ENCODE data around the gene RNF150. TPM values are rescaled to one million over a fixed set of nuclear protein-coding genes. Genes with fewer than 3 reads are reported as not detected.

RNF150 gene
- total RNA-seq, 1 experiment from 2014 or later = 0.15 TPM

DNA sequence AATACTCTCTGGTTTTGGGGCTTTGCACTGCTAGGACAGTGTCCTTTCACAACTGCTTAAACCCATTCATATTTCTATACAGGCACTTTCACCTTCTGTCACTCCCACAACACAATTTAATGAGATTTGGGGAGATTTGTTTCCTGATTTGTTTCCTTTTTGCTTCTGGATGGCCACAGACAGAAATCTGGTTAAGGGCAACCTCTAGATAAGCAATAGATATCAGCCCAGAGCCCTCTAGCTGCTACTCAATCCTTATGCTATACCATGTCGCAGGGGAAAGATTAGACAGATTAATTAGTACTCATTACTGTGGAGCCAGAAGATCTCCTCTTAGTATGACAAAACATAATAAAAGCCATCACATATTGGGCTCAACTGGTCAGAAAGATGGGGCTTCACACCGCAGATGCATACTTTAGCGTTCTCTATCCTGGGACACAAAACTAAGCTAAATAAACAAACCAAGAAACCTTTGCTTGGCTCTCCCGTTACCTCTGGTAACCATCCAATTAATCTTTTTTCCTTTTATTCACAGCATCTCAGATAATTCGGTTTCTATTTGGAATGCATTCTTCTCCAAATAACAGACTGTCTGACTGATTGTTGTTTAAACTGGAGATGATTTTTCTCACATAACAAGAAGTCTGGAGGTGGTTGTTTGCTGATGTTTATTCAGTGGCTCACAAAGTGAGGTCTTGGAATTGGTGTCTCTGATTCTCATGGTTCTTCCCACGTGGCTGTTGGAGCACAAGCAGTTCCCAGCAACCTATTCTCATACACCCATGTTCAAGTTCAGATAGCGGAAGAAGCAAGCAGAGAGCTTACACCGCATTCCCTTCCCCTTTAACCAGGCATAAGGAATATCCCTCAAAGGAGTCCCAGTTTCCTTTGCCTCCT, 46.5 kb upstream of the RNF150 start:
- H3K4me3 ChIP-seq = no peak overlapping the region
- TF ChIP-seq, protein P1, sequence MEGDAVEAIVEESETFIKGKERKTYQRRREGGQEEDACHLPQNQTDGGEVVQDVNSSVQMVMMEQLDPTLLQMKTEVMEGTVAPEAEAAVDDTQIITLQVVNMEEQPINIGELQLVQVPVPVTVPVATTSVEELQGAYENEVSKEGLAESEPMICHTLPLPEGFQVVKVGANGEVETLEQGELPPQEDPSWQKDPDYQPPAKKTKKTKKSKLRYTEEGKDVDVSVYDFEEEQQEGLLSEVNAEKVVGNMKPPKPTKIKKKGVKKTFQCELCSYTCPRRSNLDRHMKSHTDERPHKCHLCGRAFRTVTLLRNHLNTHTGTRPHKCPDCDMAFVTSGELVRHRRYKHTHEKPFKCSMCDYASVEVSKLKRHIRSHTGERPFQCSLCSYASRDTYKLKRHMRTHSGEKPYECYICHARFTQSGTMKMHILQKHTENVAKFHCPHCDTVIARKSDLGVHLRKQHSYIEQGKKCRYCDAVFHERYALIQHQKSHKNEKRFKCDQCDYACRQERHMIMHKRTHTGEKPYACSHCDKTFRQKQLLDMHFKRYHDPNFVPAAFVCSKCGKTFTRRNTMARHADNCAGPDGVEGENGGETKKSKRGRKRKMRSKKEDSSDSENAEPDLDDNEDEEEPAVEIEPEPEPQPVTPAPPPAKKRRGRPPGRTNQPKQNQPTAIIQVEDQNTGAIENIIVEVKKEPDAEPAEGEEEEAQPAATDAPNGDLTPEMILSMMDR (conservative IDR thresholded peaks at IDR 0.05) = no peak
- TF ChIP-seq EZH2 (IDR thresholded peaks at IDR 0.05; ENCODE audit: low read depth) = no peak
- intact Hi-C loops (cut with micrococcal nuclease; ENCODE audit: unreplicated experiment) = no loop called here
- H4K20me1 ChIP-seq (ENCODE audit: insufficient read depth) = no peaks in the 10 kb centered on the region
- no peaks in the 10 kb centered on the region for H3F3A ChIP-seq (ENCODE audit: insufficient read depth, low read depth)
- no TSS peak for BruUV-seq (replicated peaks)
- H3K79me2 ChIP-seq (ENCODE audit: low read depth) = no peaks in the 10 kb centered on the region
- CTCF ChIA-PET = no interaction called here
- no peaks in the 10 kb centered on the region for H3K4me1 ChIP-seq (replicated peaks; ENCODE audit: insufficient read depth)
- H3K9me2 ChIP-seq (ENCODE audit: insufficient read depth) = no peaks in the 10 kb centered on the region
- H3K27me3 ChIP-seq (ENCODE audit: insufficient read depth, low read depth) = no peaks in the 10 kb centered on the region
- DNase-seq = no peak
- H3K27ac ChIP-seq = no peak overlapping the region
- no peak overlapping the region for H2AFZ ChIP-seq
- H3K9me3 ChIP-seq (ENCODE audit: insufficient read depth, low read depth) = no peaks in the 10 kb centered on the region
- no peak overlapping the region for H3K4me2 ChIP-seq
- no peaks in the 10 kb centered on the region for H3K36me3 ChIP-seq (ENCODE audit: low read depth)
- POLR2A ChIA-PET (ENCODE audit: unreplicated experiment) = no interaction called here

DNA sequence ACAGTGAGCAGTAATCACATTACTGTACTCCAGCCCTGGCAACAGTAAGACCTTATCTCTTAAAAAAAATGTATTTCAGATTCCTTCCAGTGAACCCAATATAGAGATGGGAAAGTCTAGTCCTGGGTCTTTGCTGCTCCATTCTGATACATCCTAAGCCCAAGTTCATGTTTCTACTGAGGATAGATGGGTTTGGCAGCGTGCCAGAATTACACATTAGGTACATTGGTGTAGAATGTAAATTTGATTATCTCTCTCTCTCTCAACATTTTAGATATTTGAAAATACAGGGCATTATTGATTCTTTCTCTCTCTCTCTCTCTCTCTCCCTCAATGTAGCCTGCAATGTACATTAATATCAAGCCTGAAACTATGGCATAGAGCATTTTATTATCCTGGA, 43.9 kb upstream of the RNF150 start:
- DNase-seq = no peak
- ChIA-PET POLR2A (ENCODE audit: unreplicated experiment) (no interaction called here), CTCF (no interaction called here)

DNA sequence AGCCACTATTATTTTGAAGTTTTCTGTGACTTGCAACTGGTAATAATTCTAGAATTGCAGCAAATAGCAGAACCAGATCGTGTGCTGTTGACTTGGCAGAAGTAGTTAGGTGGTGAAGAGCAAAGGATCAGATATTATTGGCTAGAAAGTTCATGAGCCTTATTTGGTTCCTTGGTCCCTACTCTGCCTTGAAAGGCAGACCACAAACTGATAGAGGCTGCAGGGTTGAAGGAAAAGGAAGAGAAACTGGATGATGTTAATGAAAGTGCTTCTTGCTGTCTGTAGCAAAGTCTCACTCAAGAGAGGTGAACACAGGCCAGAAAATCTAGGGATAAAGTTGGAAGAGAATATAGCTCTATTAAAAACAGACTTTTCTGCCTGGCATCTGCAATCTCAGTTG, 41.2 kb upstream of the RNF150 start:
- no peak overlapping the region for H3K4me2 ChIP-seq
- CTCF ChIA-PET = interaction anchor here (1.2 kb wide), 1 partner anchor 1099 kb away, joined by 3 read pairs; no protein-coding TSS in a partner anchor
- no TSS peak for BruUV-seq (replicated peaks)
- H3K27me3 ChIP-seq (ENCODE audit: insufficient read depth, low read depth) = no peaks in the 10 kb centered on the region
- TF ChIP-seq, protein P1 (conservative IDR thresholded peaks at IDR 0.05) = no peak
- no peak for TF ChIP-seq EZH2 (IDR thresholded peaks at IDR 0.05; ENCODE audit: low read depth)
- no peaks in the 10 kb centered on the region for H3K9me3 ChIP-seq (ENCODE audit: insufficient read depth, low read depth)
- no peaks in the 10 kb centered on the region for H4K20me1 ChIP-seq (ENCODE audit: insufficient read depth)
- H3K4me1 ChIP-seq (replicated peaks; ENCODE audit: insufficient read depth) = no peaks in the 10 kb centered on the region
- no peaks in the 10 kb centered on the region for H3K9me2 ChIP-seq (ENCODE audit: insufficient read depth)
- no peak overlapping the region for H3K27ac ChIP-seq
- no peak for DNase-seq
- intact Hi-C loops (cut with micrococcal nuclease; ENCODE audit: unreplicated experiment) = no loop called here
- no peak overlapping the region for H2AFZ ChIP-seq
- H3K4me3 ChIP-seq = no peak overlapping the region
- no peaks in the 10 kb centered on the region for H3F3A ChIP-seq (ENCODE audit: insufficient read depth, low read depth)
- H3K79me2 ChIP-seq (ENCODE audit: low read depth) = no peaks in the 10 kb centered on the region
- H3K36me3 ChIP-seq (ENCODE audit: low read depth) = no peaks in the 10 kb centered on the region
- POLR2A ChIA-PET (ENCODE audit: unreplicated experiment) = no interaction called here

More for the DNA sequence above, 43.9 kb upstream of the RNF150 start:
- Histone ChIP-seq H3F3A (ENCODE audit: insufficient read depth, low read depth) (no peaks in the 10 kb centered on the region), H3K4me3 (no peak overlapping the region), H3K27ac (no peak overlapping the region), H3K36me3 (ENCODE audit: low read depth) (no peaks in the 10 kb centered on the region), H3K4me2 (no peak overlapping the region), H3K79me2 (ENCODE audit: low read depth) (no peaks in the 10 kb centered on the region), H4K20me1 (ENCODE audit: insufficient read depth) (no peaks in the 10 kb centered on the region), H3K9me2 (ENCODE audit: insufficient read depth) (no peaks in the 10 kb centered on the region), H2AFZ (no peak overlapping the region), H3K27me3 (ENCODE audit: insufficient read depth, low read depth) (no peaks in the 10 kb centered on the region), H3K4me1 (replicated peaks; ENCODE audit: insufficient read depth) (no peaks in the 10 kb centered on the region), H3K9me3 (ENCODE audit: insufficient read depth, low read depth) (no peaks in the 10 kb centered on the region)
- intact Hi-C loops (cut with micrococcal nuclease; ENCODE audit: unreplicated experiment) = no loop called here
- BruUV-seq (replicated peaks) = no TSS peak
- no peak for TF ChIP-seq EZH2 (IDR thresholded peaks at IDR 0.05; ENCODE audit: low read depth)
- TF ChIP-seq, protein P1 (conservative IDR thresholded peaks at IDR 0.05) = no peak

Data from PC-9 (cell line).